K562 (cell line): ENCODE results near the gene SPTBN4. TPM values are rescaled to one million over a fixed set of nuclear protein-coding genes. Genes with fewer than 3 reads are reported as not detected.
"Not testable (repeated sequence)": the region's sequence is repeated elsewhere in the genome, so short reads cannot be mapped to it uniquely, and the experiment has no call there.

Experiments
- ATAC-seq: fragments of 200-7000 bp; cut with Tn5 transposase; 3 replicates; pipeline ENCODE4 v1.9.1; 2020; ENCODE audit warnings: moderate library complexity
- BruUV-seq: library from RNA; stranded (reverse); fragments of 400-500 nt; replicated peaks from 2 replicates; lab custom pipeline; 2021; lab: Mats Ljungman, UMichigan
- CTCF ChIA-PET: fragments of 300-600 bp; formaldehyde crosslinking; extraction: SDS; loops from one replicate; lab custom pipeline; 2021; ENCODE audit warnings: low intra/inter-chr PET ratio; lab: Yijun Ruan, JAX
- POLR2A ChIA-PET: fragments of 300-600, 350-650 bp; sonication (Branson Sonifier 250); formaldehyde crosslinking; extraction: SDS; loops from one replicate; lab custom pipeline; 2021; ENCODE audit warnings: antibody characterized with exemption, inconsistent platforms; lab: Yijun Ruan, JAX
- DNase-seq, 4 experiments: peaks; one replicate each; pipeline versions ENCODE4 v3.0.0 to v3.0.0-alpha.2; 2011 to 2018; ENCODE audit warnings: low spot score in 3 of 4, mixed read lengths in 3 of 4; ENCODE audit errors: extremely low read depth in 1 of 4
- FAIRE-seq: peaks from 2 replicates; lab custom pipeline; 2011; peaks lifted over from hg19 to GRCh38; lab: Jason Lieb, UNC
- H2AFZ ChIP-seq: 2 replicates; pipeline ENCODE4 v1.6.0; 2011; ENCODE audit warnings: low read depth, low read length, control low read depth, inconsistent platforms
- H3K27ac ChIP-seq: fragments of 200-600 bp; 3 replicates; pipeline ENCODE4 v1.8.0; 2011; ENCODE audit warnings: low read depth, mild to moderate bottlenecking, control low read depth, inconsistent platforms, low read length, moderate library complexity, mixed read lengths; ENCODE audit errors: extremely low read depth
- H3K27me3 ChIP-seq, 2 experiments: fragments of 300-600 bp in 1 of 2; 2 replicates in 1 of 2; 3 replicates in 1 of 2; pipeline versions ENCODE4 v1.6.0 to v1.8.0; 2011; ENCODE audit warnings: inconsistent platforms in 2 of 2, low read length in 2 of 2, mild to moderate bottlenecking in 1 of 2, mixed read lengths in 1 of 2, moderate library complexity in 1 of 2; ENCODE audit not compliant: control insufficient read depth in 2 of 2, insufficient read depth in 2 of 2
- H3K36me3 ChIP-seq: fragments of 300-600 bp; 3 replicates; pipeline ENCODE4 v1.8.0; 2011; ENCODE audit warnings: mild to moderate bottlenecking, low read length, inconsistent platforms; ENCODE audit not compliant: control insufficient read depth, insufficient read depth
- H3K4me1 ChIP-seq, 2 experiments: fragments of 200-600 bp in 1 of 2; replicated peaks in 1 of 2; 2 replicates in 1 of 2; 3 replicates in 1 of 2; pipeline versions ENCODE4 v1.5.1 to v1.8.0; 2011; ENCODE audit warnings: inconsistent platforms in 2 of 2, low read length in 2 of 2, mild to moderate bottlenecking in 1 of 2, mixed read lengths in 1 of 2, moderate library complexity in 1 of 2; ENCODE audit not compliant: control insufficient read depth in 2 of 2, insufficient read depth in 2 of 2
- H3K4me2 ChIP-seq: 2 replicates; pipeline ENCODE4 v1.6.1; 2011; ENCODE audit warnings: low read length, control low read depth, inconsistent platforms, mixed read lengths; ENCODE audit not compliant: insufficient read depth
- H3K4me3 ChIP-seq: fragments of 200-600 bp; sonication (generic), shearing (Covaris generic); 2 replicates; pipeline ENCODE4 v1.5.1; 2016; ENCODE audit warnings: control low read depth, inconsistent platforms
- H3K79me2 ChIP-seq: fragments of 200-600 bp; 3 replicates; pipeline ENCODE4 v1.8.0; 2011; ENCODE audit warnings: low read length, inconsistent platforms; ENCODE audit not compliant: control insufficient read depth, insufficient read depth
- H3K9ac ChIP-seq, 2 experiments: 2 replicates each; pipeline versions ENCODE4 v1.6.0 to v1.6.1; 2011; ENCODE audit warnings: low read depth in 2 of 2, low read length in 2 of 2, control low read depth in 1 of 2, inconsistent platforms in 1 of 2, mild to moderate bottlenecking in 1 of 2, mixed read lengths in 1 of 2; ENCODE audit not compliant: insufficient read depth in 1 of 2
- H3K9me1 ChIP-seq: one replicate; pipeline ENCODE4 v1.6.0; 2011; ENCODE audit warnings: inconsistent platforms, mild to moderate bottlenecking, low read length, moderate library complexity; ENCODE audit not compliant: control insufficient read depth, insufficient read depth
- H3K9me3 ChIP-seq: replicated peaks from 2 replicates; pipeline ENCODE4 v1.5.1; 2011; ENCODE audit warnings: low read depth, low read length, inconsistent platforms; ENCODE audit not compliant: control insufficient read depth, insufficient read depth
- H4K20me1 ChIP-seq: replicated peaks from 2 replicates; pipeline ENCODE4 v1.6.1; 2011; ENCODE audit warnings: low read length, inconsistent platforms, mixed read lengths; ENCODE audit not compliant: control insufficient read depth, insufficient read depth
- HNRNPL ChIP-seq: fragments of 200-400 bp; formaldehyde crosslinking; IDR thresholded peaks from 2 replicates; pipeline ENCODE4 v1.6.1; 2017; ENCODE audit warnings: low read depth, mild to moderate bottlenecking, low read length
- MCM2 ChIP-seq: fragments of 450-650 bp; IDR thresholded peaks from 2 replicates; pipeline ENCODE4 v1.6.1; 2017; ENCODE audit warnings: low read depth, mild to moderate bottlenecking
- ZFX ChIP-seq: sonication (generic); formaldehyde crosslinking; IDR thresholded peaks from 2 replicates; pipeline ENCODE4 v1.8.0; 2022; ENCODE audit warnings: mild to moderate bottlenecking, missing genetic modification reagents, moderate library complexity
- ZNF121 ChIP-seq: sonication (generic); formaldehyde crosslinking; conservative IDR thresholded peaks from 2 replicates; pipeline ENCODE4 v1.8.0; 2022; ENCODE audit warnings: missing genetic modification reagents
- ZNF561 ChIP-seq: fragments of 450-650 bp; formaldehyde crosslinking; conservative IDR thresholded peaks from 2 replicates; pipeline ENCODE4 v1.4.0; 2020; ENCODE audit warnings: mild to moderate bottlenecking, moderate library complexity
- WGBS: fragments of 100-300 bp; shearing (Covaris generic); methylation state at CpG from one replicate; pipeline ENCODE4 v1.1.6; 2016; ENCODE audit warnings: low coverage, mixed read lengths; ENCODE audit not compliant: insufficient coverage; ENCODE audit errors: missing lambda C conversion rate; 5-methylcytosine and 5-hydroxymethylcytosine counted together
- in situ Hi-C: fragments of 300-500 bp; cut with MboI; formaldehyde crosslinking; loops from 4 replicates; pipeline ENCODE4 v1.15.0; 2018; ENCODE audit warnings: inconsistent platforms, mixed read lengths
- intact Hi-C: fragments of 100-400 bp; cut with micrococcal nuclease; formaldehyde crosslinking; loops from 2 replicates; pipeline ENCODE4 v1.14.2; 2022
- polyA plus RNA-seq, 8 experiments: library from polyadenylated mRNA; depleted of rRNA in 4 of 8; stranded (reverse) in 5 of 8; unstranded in 3 of 8; fragments of >200 nt; fragmentation: Nextera tagmentation in 2 of 8; fragmentation: Illumina TruSeq in 1 of 8; extraction: Ambion mirVana in 2 of 8; extraction: Trizol in 1 of 8; gene quantifications; 2 replicates each; pipeline versions ENCODE4 v1.2.1 to v1.2.3, GENCODE V29; 2011 to 2014; ENCODE audit warnings: inconsistent platforms in 1 of 8, missing spikeins in 1 of 8
- total RNA-seq, 7 experiments: library from RNA; depleted of rRNA in 6 of 7; stranded (reverse); fragments of >200 nt in 6 of 7; fragmentation: Illumina TruSeq in 2 of 7; extraction: Trizol in 2 of 7; gene quantifications; 2 replicates each; pipeline versions ENCODE4 v1.2.1 to v1.2.3, GENCODE V29; 2011 to 2021; ENCODE audit warnings: low replicate concordance in 1 of 7

SPTBN4 gene
- total and polyA plus RNA-seq, 9 of the 15 experiments (the other 6 are each of a cell fraction or from before 2014, with no cell fraction given), result 0.01 to 1.5 (median 0.86) TPM

- no peak for TF ChIP-seq HNRNPL
Measured at GRCh38 chr19:40561947-40562346, 95.1 kb downstream of the SPTBN4 start (continued).

- intact Hi-C loops, DNase-seq, H3K9me1 ChIP-seq, BruUV-seq, H3K9ac ChIP-seq, H3K9me3 ChIP-seq, H3K36me3 ChIP-seq, H2AFZ ChIP-seq, FAIRE-seq, H3K79me2 ChIP-seq, POLR2A ChIA-PET, H3K27ac ChIP-seq, H3K4me2 ChIP-seq, ATAC-seq, CTCF ChIA-PET, H3K4me3 ChIP-seq, H4K20me1 ChIP-seq, in situ Hi-C loops: not testable (repeated sequence)
- WGBS, result 25% methylated on average over 1 of the region's 1 CpG
- Histone ChIP-seq H3K4me1 (peaks cover 0 to 26% of the 10 kb centered on the region in 2 experiments), H3K27me3 (peaks cover 16 to 36% of the 10 kb centered on the region in 2 experiments; a peak in 4 of 5 replicates)
- peak; percentile 87 for TF ChIP-seq ZNF121 (CRISPR knock-in tag)
Measured at GRCh38 chr19:40564535-40564934, 97.7 kb downstream of the SPTBN4 start.

GRCh38 chr19:40565355-40565754 is 98.6 kb downstream of the SPTBN4 start:
- H3K27me3 ChIP-seq, result peaks cover 14 to 28% of the 10 kb centered on the region in 2 experiments; a peak in 4 of 5 replicates
- in situ Hi-C loops, result no loop called here
- no peak overlapping the region for H3K4me2 ChIP-seq
- H4K20me1 ChIP-seq, result no peaks in the 10 kb centered on the region
- no peak for DNase-seq
- no peaks in the 10 kb centered on the region for H3K36me3 ChIP-seq
- H3K27ac ChIP-seq, result no peak overlapping the region
- no peaks in the 10 kb centered on the region for H3K9me1 ChIP-seq
- ChIA-PET CTCF (no interaction called here), POLR2A (no interaction called here)
- H3K79me2 ChIP-seq, result no peaks in the 10 kb centered on the region
- no TSS peak for BruUV-seq
- H3K9ac ChIP-seq, result peak overlapping the region in 1 of 2 experiments; percentile 57; a peak in 2 of 4 replicates
- H3K4me1 ChIP-seq, result peaks cover 4 to 29% of the 10 kb centered on the region in 2 experiments
- ATAC-seq, result no peak
- no peaks in the 10 kb centered on the region for H3K9me3 ChIP-seq
- intact Hi-C loops, result no loop called here
- 27% methylated on average over 5 of the region's 7 CpGs for WGBS
- FAIRE-seq, result no peak
- H3K4me3 ChIP-seq, result no peak overlapping the region
- H2AFZ ChIP-seq, result no peak overlapping the region
- TF ChIP-seq ZFX (no peak), MCM2 (no peak), ZNF561 (no peak)
